SK-N-SH (cell line): ENCODE data around the gene CELSR3. TPM values are rescaled to one million over a fixed set of nuclear protein-coding genes. Genes with fewer than 3 reads are reported as not detected.

Experiments
- CTCF ChIA-PET: fragments of 300-600, 350-600 bp; formaldehyde crosslinking; extraction: SDS; loops from one replicate; lab custom pipeline; 2021; lab: Yijun Ruan, JAX
- POLR2A ChIA-PET: fragments of 350-600 bp; sonication (Branson Sonifier 250); formaldehyde crosslinking; extraction: SDS; loops from one replicate; lab custom pipeline; 2020; ENCODE audit warnings: antibody characterized with exemption, inconsistent platforms; lab: Yijun Ruan, JAX
- DNase-seq: peaks from one replicate; pipeline ENCODE4 v3.0.0; 2012
- H2AFZ ChIP-seq: fragments of 200-600 bp; sonication (generic); 2 replicates; pipeline ENCODE4 v1.8.1; 2016; ENCODE audit warnings: antibody characterized with exemption, mild to moderate bottlenecking, low read depth
- H3F3A ChIP-seq: fragments of 200-600 bp; sonication (generic); replicated peaks from 2 replicates; pipeline ENCODE3; 2016; ENCODE audit warnings: antibody characterized with exemption, mild to moderate bottlenecking; ENCODE audit not compliant: insufficient read depth
- H3K27ac ChIP-seq, 2 experiments: fragments of 200-500 bp in 1 of 2; fragments of 200-600 bp in 1 of 2; sonication (Bioruptor generic) in 1 of 2; sonication (generic), shearing (Covaris generic) in 1 of 2; 2 replicates each; pipeline versions ENCODE4 v1.5.1 to v1.6.1; 2014 to 2016; ENCODE audit warnings: low read depth in 2 of 2, inconsistent platforms in 1 of 2, low read length in 1 of 2, mild to moderate bottlenecking in 1 of 2, mixed read lengths in 1 of 2
- H3K27me3 ChIP-seq: fragments of 200-600 bp; sonication (generic), shearing (Covaris generic); 2 replicates; pipeline ENCODE4 v1.6.1; 2016; ENCODE audit warnings: mixed run types; ENCODE audit not compliant: insufficient read depth
- H3K36me3 ChIP-seq, 2 experiments: fragments of 200-500 bp in 1 of 2; fragments of 200-600 bp in 1 of 2; sonication (Bioruptor generic) in 1 of 2; sonication (generic) in 1 of 2; replicated peaks in 1 of 2; 2 replicates each; pipeline versions ENCODE3 to v1.5.1; 2014 to 2016; ENCODE audit warnings: low read length in 1 of 2, mild to moderate bottlenecking in 1 of 2; ENCODE audit not compliant: insufficient read depth in 2 of 2, control insufficient read depth in 1 of 2
- H3K4me1 ChIP-seq, 2 experiments: fragments of 200-500 bp in 1 of 2; fragments of 200-600 bp in 1 of 2; sonication (Bioruptor generic) in 1 of 2; sonication (generic), shearing (Covaris generic) in 1 of 2; 2 replicates each; pipeline versions ENCODE4 v1.5.1 to v1.6.1; 2014 to 2016; ENCODE audit warnings: low read depth in 1 of 2, low read length in 1 of 2, mixed run types in 1 of 2; ENCODE audit not compliant: insufficient read depth in 2 of 2, control insufficient read depth in 1 of 2
- H3K4me2 ChIP-seq: fragments of 200-600 bp; sonication (generic), shearing (Covaris generic); 2 replicates; pipeline ENCODE4 v1.6.1; 2017; ENCODE audit warnings: mixed run types
- H3K4me3 ChIP-seq, 2 experiments: fragments of 200-500 bp in 1 of 2; fragments of 200-600 bp in 1 of 2; sonication (Bioruptor generic) in 1 of 2; sonication (generic), shearing (Covaris generic) in 1 of 2; 2 replicates each; pipeline versions ENCODE4 v1.5.1 to v1.8.1; 2014 to 2016; ENCODE audit warnings: low read depth in 2 of 2, inconsistent platforms in 1 of 2, low read length in 1 of 2, mild to moderate bottlenecking in 1 of 2, mixed read lengths in 1 of 2, moderate library complexity in 1 of 2
- H3K79me2 ChIP-seq: fragments of 200-600 bp; sonication (generic); 2 replicates; pipeline ENCODE4 v1.8.1; 2017; ENCODE audit warnings: mild to moderate bottlenecking; ENCODE audit not compliant: insufficient read depth
- H3K9ac ChIP-seq: fragments of 200-600 bp; sonication (generic); 2 replicates; pipeline ENCODE4 v1.6.1; 2017; ENCODE audit warnings: mixed run types
- H3K9me2 ChIP-seq: fragments of 200-600 bp; sonication (generic); 2 replicates; pipeline ENCODE4 v1.6.1; 2017; ENCODE audit warnings: mixed run types
- H3K9me3 ChIP-seq: fragments of 200-600 bp; sonication (generic); 2 replicates; pipeline ENCODE4 v1.6.1; 2017; ENCODE audit warnings: mixed run types, mild to moderate bottlenecking, moderate library complexity
- H4K20me1 ChIP-seq: fragments of 200-600 bp; sonication (generic); 2 replicates; pipeline ENCODE4 v1.6.1; 2017; ENCODE audit warnings: mild to moderate bottlenecking, mixed run types; ENCODE audit not compliant: insufficient read depth
- CHD2 ChIP-seq: fragments of 150-350 bp; IDR thresholded peaks from 2 replicates; pipeline ENCODE4 v1.6.1; 2018; ENCODE audit warnings: low read length; ENCODE audit not compliant: partially characterized antibody
- EP300 ChIP-seq, 2 experiments: IDR thresholded peaks; 2 replicates each; pipeline versions ENCODE4 v1.4.0 to v1.6.1; 2012; ENCODE audit warnings: borderline replicate concordance in 1 of 2, low read depth in 1 of 2, low read length in 1 of 2
- FOXM1 ChIP-seq: IDR thresholded peaks from 2 replicates; pipeline ENCODE4 v1.4.0; 2012; ENCODE audit warnings: low read depth, mild to moderate bottlenecking
- GABPA ChIP-seq: IDR thresholded peaks from 2 replicates; pipeline ENCODE4 v1.4.0; 2012; ENCODE audit warnings: low read depth, mild to moderate bottlenecking
- IRF3 ChIP-seq: fragments of 150-350 bp; IDR thresholded peaks from 2 replicates; pipeline ENCODE4 v1.6.1; 2016; ENCODE audit warnings: mild to moderate bottlenecking, low read depth, low read length
- JUND ChIP-seq: IDR thresholded peaks from 2 replicates; pipeline ENCODE4 v1.4.0; 2012
- POLR2AphosphoS5 ChIP-seq: IDR thresholded peaks from 2 replicates; pipeline ENCODE4 v1.6.1; 2012; ENCODE audit warnings: low read depth, low read length
- RXRA ChIP-seq: IDR thresholded peaks from 2 replicates; pipeline ENCODE4 v1.4.0; 2012; ENCODE audit warnings: low read depth, mild to moderate bottlenecking, borderline replicate concordance
- TEAD4 ChIP-seq: IDR thresholded peaks from 2 replicates; pipeline ENCODE4 v1.4.0; 2012; ENCODE audit warnings: mild to moderate bottlenecking, borderline replicate concordance; ENCODE audit not compliant: insufficient read depth
- WGBS: methylation state at CpG from one replicate; pipeline ENCODE4 v1.1.6; 2017; ENCODE audit warnings: low lambda C conversion rate; 5-methylcytosine and 5-hydroxymethylcytosine counted together
- polyA plus RNA-seq, 3 experiments: library from polyadenylated mRNA; depleted of rRNA; stranded (reverse); fragments of >200 nt; gene quantifications; 2 replicates each; pipeline ENCODE4 v1.2.3, GENCODE V29; 2012
- TF ChIP-seq, protein P1 (sequence below): fragments of 200-600 bp; sonication (generic); IDR thresholded peaks from 2 replicates; pipeline ENCODE4 v1.6.1; 2017; ENCODE audit warnings: antibody characterized with exemption, mild to moderate bottlenecking, moderate library complexity
- TF ChIP-seq, protein P2 (sequence below): IDR thresholded peaks from 2 replicates; pipeline ENCODE4 v1.4.0; 2012; ENCODE audit warnings: low read depth, borderline replicate concordance
- TF ChIP-seq, protein P3 (sequence below): fragments of 150-350 bp; IDR thresholded peaks from 2 replicates; pipeline ENCODE4 v1.6.1; 2017; ENCODE audit warnings: antibody characterized with exemption, low read length, low read depth, borderline replicate concordance
- TF ChIP-seq, protein P4 (sequence below): IDR thresholded peaks from 2 replicates; pipeline ENCODE4 v1.4.0; 2012; ENCODE audit warnings: low read depth
- TF ChIP-seq, protein P5 (sequence below): IDR thresholded peaks from 2 replicates; pipeline ENCODE4 v1.6.1; 2012; ENCODE audit warnings: mild to moderate bottlenecking, low read depth, low read length, moderate library complexity

The CELSR3 gene
- polyA plus RNA-seq, 1 of the 3 experiments (the other 2 are of a cell fraction): 11.7 TPM

- H3K27me3 ChIP-seq: no peaks in the 10 kb centered on the region
- H3F3A ChIP-seq: peaks cover 27% of the 10 kb centered on the region
- H3K4me3 ChIP-seq: no peak overlapping the region
- no peak for DNase-seq
- H3K79me2 ChIP-seq: peaks cover 100% of the 10 kb centered on the region
- H3K36me3 ChIP-seq: peaks cover 26 to 66% of the 10 kb centered on the region in 2 experiments
- WGBS: 96% methylated on average over 11 of the region's 11 CpGs
- peaks cover 6 to 8% of the 10 kb centered on the region in 2 experiments; a peak in 1 of 4 replicates for H3K4me1 ChIP-seq
- no peaks in the 10 kb centered on the region for H3K9me2 ChIP-seq
- no peak overlapping the region for H2AFZ ChIP-seq
- H3K9ac ChIP-seq: no peak overlapping the region
- TF ChIP-seq, protein P1, sequence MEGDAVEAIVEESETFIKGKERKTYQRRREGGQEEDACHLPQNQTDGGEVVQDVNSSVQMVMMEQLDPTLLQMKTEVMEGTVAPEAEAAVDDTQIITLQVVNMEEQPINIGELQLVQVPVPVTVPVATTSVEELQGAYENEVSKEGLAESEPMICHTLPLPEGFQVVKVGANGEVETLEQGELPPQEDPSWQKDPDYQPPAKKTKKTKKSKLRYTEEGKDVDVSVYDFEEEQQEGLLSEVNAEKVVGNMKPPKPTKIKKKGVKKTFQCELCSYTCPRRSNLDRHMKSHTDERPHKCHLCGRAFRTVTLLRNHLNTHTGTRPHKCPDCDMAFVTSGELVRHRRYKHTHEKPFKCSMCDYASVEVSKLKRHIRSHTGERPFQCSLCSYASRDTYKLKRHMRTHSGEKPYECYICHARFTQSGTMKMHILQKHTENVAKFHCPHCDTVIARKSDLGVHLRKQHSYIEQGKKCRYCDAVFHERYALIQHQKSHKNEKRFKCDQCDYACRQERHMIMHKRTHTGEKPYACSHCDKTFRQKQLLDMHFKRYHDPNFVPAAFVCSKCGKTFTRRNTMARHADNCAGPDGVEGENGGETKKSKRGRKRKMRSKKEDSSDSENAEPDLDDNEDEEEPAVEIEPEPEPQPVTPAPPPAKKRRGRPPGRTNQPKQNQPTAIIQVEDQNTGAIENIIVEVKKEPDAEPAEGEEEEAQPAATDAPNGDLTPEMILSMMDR: no peak
- TF ChIP-seq, protein P2, sequence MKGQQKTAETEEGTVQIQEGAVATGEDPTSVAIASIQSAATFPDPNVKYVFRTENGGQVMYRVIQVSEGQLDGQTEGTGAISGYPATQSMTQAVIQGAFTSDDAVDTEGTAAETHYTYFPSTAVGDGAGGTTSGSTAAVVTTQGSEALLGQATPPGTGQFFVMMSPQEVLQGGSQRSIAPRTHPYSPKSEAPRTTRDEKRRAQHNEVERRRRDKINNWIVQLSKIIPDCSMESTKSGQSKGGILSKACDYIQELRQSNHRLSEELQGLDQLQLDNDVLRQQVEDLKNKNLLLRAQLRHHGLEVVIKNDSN: no peak
- TF ChIP-seq JUND (no peak), EP300 (IDR thresholded peaks at IDR 0.05; ENCODE audit: borderline replicate concordance in 1 of 2, low read depth in 1 of 2, low read length in 1 of 2) (no peak), CHD2 (no peak), RXRA (no peak), GABPA (no peak), IRF3 (no peak), POLR2AphosphoS5 (no peak)
- TF ChIP-seq, protein P3, sequence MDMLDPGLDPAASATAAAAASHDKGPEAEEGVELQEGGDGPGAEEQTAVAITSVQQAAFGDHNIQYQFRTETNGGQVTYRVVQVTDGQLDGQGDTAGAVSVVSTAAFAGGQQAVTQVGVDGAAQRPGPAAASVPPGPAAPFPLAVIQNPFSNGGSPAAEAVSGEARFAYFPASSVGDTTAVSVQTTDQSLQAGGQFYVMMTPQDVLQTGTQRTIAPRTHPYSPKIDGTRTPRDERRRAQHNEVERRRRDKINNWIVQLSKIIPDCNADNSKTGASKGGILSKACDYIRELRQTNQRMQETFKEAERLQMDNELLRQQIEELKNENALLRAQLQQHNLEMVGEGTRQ: no peak
- no peaks in the 10 kb centered on the region for H3K9me3 ChIP-seq
- H3K4me2 ChIP-seq: no peak overlapping the region
- H4K20me1 ChIP-seq: peaks cover 99% of the 10 kb centered on the region
- ChIA-PET POLR2A (no interaction called here), CTCF (interaction anchor here (0.9 kb wide), 1 partner anchor 39 kb away, joined by 4 read pairs; no protein-coding TSS in a partner anchor)
- no peak overlapping the region; a peak in 1 of 4 replicates for H3K27ac ChIP-seq
Measured at GRCh38 chr3:48700731-48701405, 38.2 kb upstream of the CELSR3 start.

- ChIA-PET POLR2A (no interaction called here), CTCF (interaction anchor here (1.5 to 1.9 kb wide), 2 partner anchors 40 to 41 kb away, joined by 4 to 9 read pairs; no protein-coding TSS in a partner anchor)
- Histone ChIP-seq H3K27ac (no peak overlapping the region), H3K27me3 (no peaks in the 10 kb centered on the region), H3F3A (peaks cover 32% of the 10 kb centered on the region), H3K9ac (no peak overlapping the region), H3K9me3 (no peaks in the 10 kb centered on the region), H3K79me2 (peaks cover 97% of the 10 kb centered on the region), H3K4me2 (no peak overlapping the region), H4K20me1 (peaks cover 98% of the 10 kb centered on the region), H3K4me3 (no peak overlapping the region), H2AFZ (no peak overlapping the region), H3K36me3 (peaks cover 41 to 56% of the 10 kb centered on the region in 2 experiments), H3K4me1 (peaks cover 19 to 24% of the 10 kb centered on the region in 2 experiments; a peak in 3 of 4 replicates), H3K9me2 (no peaks in the 10 kb centered on the region)
- no peak for DNase-seq
- 97% methylated on average over 8 of the region's 8 CpGs for WGBS
- TF ChIP-seq, protein P4, sequence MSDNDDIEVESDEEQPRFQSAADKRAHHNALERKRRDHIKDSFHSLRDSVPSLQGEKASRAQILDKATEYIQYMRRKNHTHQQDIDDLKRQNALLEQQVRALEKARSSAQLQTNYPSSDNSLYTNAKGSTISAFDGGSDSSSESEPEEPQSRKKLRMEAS: no peak
- TF ChIP-seq, protein P5, sequence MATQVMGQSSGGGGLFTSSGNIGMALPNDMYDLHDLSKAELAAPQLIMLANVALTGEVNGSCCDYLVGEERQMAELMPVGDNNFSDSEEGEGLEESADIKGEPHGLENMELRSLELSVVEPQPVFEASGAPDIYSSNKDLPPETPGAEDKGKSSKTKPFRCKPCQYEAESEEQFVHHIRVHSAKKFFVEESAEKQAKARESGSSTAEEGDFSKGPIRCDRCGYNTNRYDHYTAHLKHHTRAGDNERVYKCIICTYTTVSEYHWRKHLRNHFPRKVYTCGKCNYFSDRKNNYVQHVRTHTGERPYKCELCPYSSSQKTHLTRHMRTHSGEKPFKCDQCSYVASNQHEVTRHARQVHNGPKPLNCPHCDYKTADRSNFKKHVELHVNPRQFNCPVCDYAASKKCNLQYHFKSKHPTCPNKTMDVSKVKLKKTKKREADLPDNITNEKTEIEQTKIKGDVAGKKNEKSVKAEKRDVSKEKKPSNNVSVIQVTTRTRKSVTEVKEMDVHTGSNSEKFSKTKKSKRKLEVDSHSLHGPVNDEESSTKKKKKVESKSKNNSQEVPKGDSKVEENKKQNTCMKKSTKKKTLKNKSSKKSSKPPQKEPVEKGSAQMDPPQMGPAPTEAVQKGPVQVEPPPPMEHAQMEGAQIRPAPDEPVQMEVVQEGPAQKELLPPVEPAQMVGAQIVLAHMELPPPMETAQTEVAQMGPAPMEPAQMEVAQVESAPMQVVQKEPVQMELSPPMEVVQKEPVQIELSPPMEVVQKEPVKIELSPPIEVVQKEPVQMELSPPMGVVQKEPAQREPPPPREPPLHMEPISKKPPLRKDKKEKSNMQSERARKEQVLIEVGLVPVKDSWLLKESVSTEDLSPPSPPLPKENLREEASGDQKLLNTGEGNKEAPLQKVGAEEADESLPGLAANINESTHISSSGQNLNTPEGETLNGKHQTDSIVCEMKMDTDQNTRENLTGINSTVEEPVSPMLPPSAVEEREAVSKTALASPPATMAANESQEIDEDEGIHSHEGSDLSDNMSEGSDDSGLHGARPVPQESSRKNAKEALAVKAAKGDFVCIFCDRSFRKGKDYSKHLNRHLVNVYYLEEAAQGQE: no peak
- TF ChIP-seq FOXM1 (no peak), IRF3 (no peak), TEAD4 (no peak)
- TF ChIP-seq, protein P2: no peak
Measured at GRCh38 chr3:48698891-48699290, 36.2 kb upstream of the CELSR3 start.
